IMR-90 (cell line): ENCODE measurements around the gene AKT2. TPM values are rescaled to one million over a fixed set of nuclear protein-coding genes. Genes with fewer than 3 reads are reported as not detected.

Experiments
- ATAC-seq: fragments of 200-7000 bp; cut with Tn5 transposase; 2 replicates; pipeline ENCODE4 v1.9.1; 2020; ENCODE audit warnings: low read depth, mild to moderate bottlenecking, moderate library complexity
- BruUV-seq: library from RNA; stranded (reverse); fragments of 400-500 nt; replicated peaks from 2 replicates; lab custom pipeline; 2021; lab: Mats Ljungman, UMichigan
- CTCF ChIA-PET: fragments of 300-600 bp; formaldehyde crosslinking; extraction: SDS; loops from one replicate; lab custom pipeline; 2021; ENCODE audit warnings: antibody characterized with exemption; lab: Yijun Ruan, JAX
- POLR2A ChIA-PET: fragments of 300-600 bp; sonication (Branson Sonifier 250); formaldehyde crosslinking; loops from one replicate; lab custom pipeline; 2022; ENCODE audit warnings: antibody characterized with exemption; ENCODE audit not compliant: unreplicated experiment; lab: Charles Lee
- DNase-seq: peaks from one replicate; pipeline ENCODE4 v3.0.0; 2013
- H2AFZ ChIP-seq: replicated peaks from 2 replicates; pipeline ENCODE3; 2013; ENCODE audit warnings: low read length, mild to moderate bottlenecking; ENCODE audit not compliant: poor library complexity
- H2AK5ac ChIP-seq: 2 replicates; pipeline ENCODE4 v1.6.1; 2013; ENCODE audit warnings: low read depth, low read length, inconsistent platforms
- H2AK9ac ChIP-seq: replicated peaks from 2 replicates; pipeline ENCODE3; 2013; ENCODE audit warnings: mild to moderate bottlenecking, low read depth, low read length, moderate library complexity; ENCODE audit not compliant: poor library complexity
- H2BK120ac ChIP-seq: 2 replicates; pipeline ENCODE4 v1.6.1; 2013; ENCODE audit warnings: low read depth, low read length, inconsistent platforms
- H2BK15ac ChIP-seq: 3 replicates; pipeline ENCODE4 v1.6.1; 2013; ENCODE audit warnings: low read depth, low read length, inconsistent platforms
- H2BK20ac ChIP-seq: 2 replicates; pipeline ENCODE4 v1.6.1; 2013; ENCODE audit warnings: low read depth, mild to moderate bottlenecking, inconsistent platforms, low read length, moderate library complexity
- H2BK5ac ChIP-seq: 2 replicates; pipeline ENCODE4 v1.6.1; 2013; ENCODE audit warnings: mild to moderate bottlenecking, low read depth, low read length, inconsistent platforms; ENCODE audit not compliant: poor library complexity, severe bottlenecking
- H3K14ac ChIP-seq: replicated peaks from 2 replicates; pipeline ENCODE4 v1.6.1; 2013; ENCODE audit warnings: low read depth, low read length, inconsistent platforms
- H3K18ac ChIP-seq: 2 replicates; pipeline ENCODE4 v1.6.1; 2013; ENCODE audit warnings: low read depth, low read length, control low read depth
- H3K23ac ChIP-seq: 2 replicates; pipeline ENCODE4 v1.6.1; 2013; ENCODE audit warnings: low read depth, low read length, inconsistent platforms
- H3K27ac ChIP-seq: 2 replicates; pipeline ENCODE4 v1.5.1; 2013; ENCODE audit warnings: mild to moderate bottlenecking, control low read depth, low read length; ENCODE audit not compliant: insufficient read depth
- H3K27me3 ChIP-seq: 2 replicates; pipeline ENCODE4 v1.6.1; 2013; ENCODE audit warnings: low read length; ENCODE audit not compliant: control insufficient read depth, insufficient read depth
- H3K36me3 ChIP-seq: 2 replicates; pipeline ENCODE4 v1.6.1; 2013; ENCODE audit warnings: low read length, mixed read lengths; ENCODE audit not compliant: control insufficient read depth, insufficient read depth
- H3K4ac ChIP-seq: 2 replicates; pipeline ENCODE4 v1.6.1; 2013; ENCODE audit warnings: low read depth, low read length, inconsistent platforms
- H3K4me1 ChIP-seq: 2 replicates; pipeline ENCODE4 v1.6.1; 2013; ENCODE audit warnings: low read length, mixed read lengths; ENCODE audit not compliant: control insufficient read depth, insufficient read depth
- H3K4me2 ChIP-seq: 2 replicates; pipeline ENCODE4 v1.6.1; 2013; ENCODE audit warnings: low read depth, mild to moderate bottlenecking, control low read depth, low read length, moderate library complexity
- H3K4me3 ChIP-seq: 2 replicates; pipeline ENCODE4 v1.5.1; 2013; ENCODE audit warnings: low read depth, mild to moderate bottlenecking, control low read depth, low read length, moderate library complexity; ENCODE audit not compliant: insufficient read depth
- H3K56ac ChIP-seq: 2 replicates; pipeline ENCODE4 v1.6.1; 2013; ENCODE audit warnings: low read length, inconsistent platforms; ENCODE audit not compliant: insufficient read depth; ENCODE audit errors: extremely low read depth
- H3K79me1 ChIP-seq, 2 experiments: 2 replicates each; pipeline ENCODE4 v1.6.1; 2013; ENCODE audit warnings: low read length in 2 of 2, inconsistent platforms in 1 of 2, low read depth in 1 of 2
- H3K9ac ChIP-seq: 2 replicates; pipeline ENCODE4 v1.6.1; 2013; ENCODE audit warnings: low read depth, low read length, control low read depth
- H3K9me1 ChIP-seq: 2 replicates; pipeline ENCODE4 v1.6.1; 2013; ENCODE audit warnings: low read length, inconsistent platforms; ENCODE audit not compliant: insufficient read depth
- H3K9me3 ChIP-seq: 2 replicates; pipeline ENCODE4 v1.6.1; 2013; ENCODE audit warnings: low read length; ENCODE audit not compliant: control insufficient read depth, insufficient read depth
- H4K20me1 ChIP-seq: 2 replicates; pipeline ENCODE4 v1.6.1; 2013; ENCODE audit warnings: low read length, inconsistent platforms; ENCODE audit not compliant: insufficient read depth
- H4K5ac ChIP-seq: 2 replicates; pipeline ENCODE4 v1.6.1; 2013; ENCODE audit warnings: mild to moderate bottlenecking, low read depth, low read length, control low read depth
- H4K8ac ChIP-seq, 2 experiments: 2 replicates each; pipeline ENCODE4 v1.6.1; 2013; ENCODE audit warnings: low read depth in 2 of 2, low read length in 2 of 2, control low read depth in 1 of 2, inconsistent platforms in 1 of 2
- H4K91ac ChIP-seq: 2 replicates; pipeline ENCODE4 v1.6.1; 2013; ENCODE audit warnings: low read depth, low read length, inconsistent platforms; ENCODE audit not compliant: insufficient read depth
- ELK1 ChIP-seq: fragments of 150-350 bp; IDR thresholded peaks from 2 replicates; pipeline ENCODE4 v1.6.1; 2016; ENCODE audit warnings: low read depth, mild to moderate bottlenecking, low read length, moderate library complexity, borderline replicate concordance
- MAFK ChIP-seq: IDR thresholded peaks from 2 replicates; pipeline ENCODE4 v1.6.1; 2012; ENCODE audit warnings: low read depth, low read length, improper control_type of control experiment
- MAZ ChIP-seq: IDR thresholded peaks from 2 replicates; pipeline ENCODE4 v1.6.1; 2012; ENCODE audit warnings: low read depth, mild to moderate bottlenecking, low read length, improper control_type of control experiment, moderate library complexity, borderline replicate concordance
- MXI1 ChIP-seq: IDR thresholded peaks from 2 replicates; pipeline ENCODE4 v1.6.1; 2012; ENCODE audit warnings: low read depth, mild to moderate bottlenecking, low read length, moderate library complexity, borderline replicate concordance
- POLR2A ChIP-seq: IDR thresholded peaks from 2 replicates; pipeline ENCODE4 v1.6.1; 2012; ENCODE audit warnings: mild to moderate bottlenecking, low read depth, low read length
- RCOR1 ChIP-seq: IDR thresholded peaks from 2 replicates; pipeline ENCODE4 v1.6.1; 2012; ENCODE audit warnings: mild to moderate bottlenecking, low read length, improper control_type of control experiment; ENCODE audit not compliant: insufficient replicate concordance
- RFX5 ChIP-seq: IDR thresholded peaks from 2 replicates; pipeline ENCODE4 v1.8.0; 2012; ENCODE audit warnings: low read depth, mild to moderate bottlenecking, low read length, moderate library complexity
- SMC3 ChIP-seq: fragments of 150-350 bp; IDR thresholded peaks from 2 replicates; pipeline ENCODE4 v1.6.1; 2016; ENCODE audit warnings: low read depth, mild to moderate bottlenecking, antibody characterized with exemption, low read length, moderate library complexity
- WGBS, 2 experiments: methylation state at CpG; one replicate each; pipeline versions ENCODE4 v1.1.5 to v1.1.7; 2013; ENCODE audit warnings: missing lambda C conversion rate in 2 of 2; ENCODE audit not compliant: insufficient read length in 1 of 2; ENCODE audit errors: extremely low coverage in 2 of 2; 5-methylcytosine and 5-hydroxymethylcytosine counted together
- dilution Hi-C: fragments of 300-500 bp; cut with HindIII; formaldehyde crosslinking; loops from one replicate; pipeline ENCODE4 v1.14.3; 2018; ENCODE audit warnings: low sequenced_read_pairs; ENCODE audit not compliant: unreplicated experiment
- in situ Hi-C: fragments of 300-500 bp; cut with MboI; formaldehyde crosslinking; loops from 3 replicates; pipeline ENCODE4 v1.14.3; 2019; ENCODE audit warnings: low sequenced_read_pairs, inconsistent platforms, mixed read lengths
- intact Hi-C: fragments of 100-400 bp; cut with micrococcal nuclease; formaldehyde crosslinking; loops from 2 replicates; pipeline ENCODE4 v1.10.0; 2022
- polyA plus RNA-seq, 3 experiments: library from polyadenylated mRNA; depleted of rRNA; stranded (reverse); fragments of >200 nt; gene quantifications; 2 replicates each; pipeline ENCODE4 v1.2.3, GENCODE V29; 2012; ENCODE audit warnings: low replicate concordance in 1 of 3
- total RNA-seq: library from RNA; depleted of rRNA; stranded (reverse); fragments of >200 nt; gene quantifications from 2 replicates; pipeline ENCODE4 v1.2.3, GENCODE V29; 2012

AKT2 gene
- total and polyA plus RNA-seq, 2 of the 4 experiments (the other 2 are of a cell fraction): 61.5 to 104 TPM

GRCh38 chr19:40331052-40331451 is 45.9 kb upstream of the AKT2 start:
- no peak overlapping the region for H3K18ac ChIP-seq
- no peak for ATAC-seq
- H4K20me1 ChIP-seq: no peaks in the 10 kb centered on the region
- in situ Hi-C loops (no loop called here), dilution Hi-C loops (no loop called here), intact Hi-C loops (no loop called here)
- H4K8ac ChIP-seq: no peak overlapping the region
- CTCF ChIA-PET: no interaction called here
- POLR2A ChIA-PET: no interaction called here
- peaks cover 51% of the 10 kb centered on the region for H3K36me3 ChIP-seq
- no peak overlapping the region for H2AFZ ChIP-seq
- H4K91ac ChIP-seq: no peak overlapping the region
- H2BK5ac ChIP-seq: no peak overlapping the region
- no peak overlapping the region for H3K9ac ChIP-seq
- H2BK20ac ChIP-seq: no peak overlapping the region
- no peak overlapping the region for H3K27ac ChIP-seq
- no peaks in the 10 kb centered on the region for H3K4me1 ChIP-seq
- no peak overlapping the region for H4K5ac ChIP-seq
- TF ChIP-seq RFX5 (no peak), MAZ (no peak), POLR2A (no peak), MAFK (no peak), ELK1 (no peak), SMC3 (no peak), MXI1 (no peak), RCOR1 (no peak)
- no TSS peak for BruUV-seq
- no peaks in the 10 kb centered on the region for H3K9me1 ChIP-seq
- H3K14ac ChIP-seq: no peak overlapping the region
- H2AK5ac ChIP-seq: no peak overlapping the region
- peaks cover 0 to 7% of the 10 kb centered on the region in 2 experiments; a peak in 3 of 4 replicates for H3K79me1 ChIP-seq
- WGBS, 2 experiments: 96% methylated on average over 4 of the region's 5 CpGs; no CpG with 5 or more reads in 1 of the 2 experiments
- H3K9me3 ChIP-seq: no peaks in the 10 kb centered on the region
- no peak overlapping the region for H2BK120ac ChIP-seq
- no peaks in the 10 kb centered on the region for H3K27me3 ChIP-seq
- H3K56ac ChIP-seq: no peak overlapping the region
- no peak overlapping the region for H3K4me3 ChIP-seq
- DNase-seq: no peak
- H3K23ac ChIP-seq: no peak overlapping the region
- no peak overlapping the region for H2BK15ac ChIP-seq
- no peak overlapping the region for H3K4me2 ChIP-seq
- no peak overlapping the region for H3K4ac ChIP-seq
- no peak overlapping the region for H2AK9ac ChIP-seq
